SK-N-SH (cell line): ENCODE data around the gene DNHD1.

Experiments used
- GATA2 ChIP-seq: sonication (generic); formaldehyde crosslinking; IDR thresholded peaks from 2 replicates; pipeline ENCODE4 v1.5.0; 2020; ENCODE audit warnings: mild to moderate bottlenecking, missing genetic modification reagents
- RAD21 ChIP-seq: IDR thresholded peaks from 2 replicates; pipeline ENCODE4 v1.6.1; 2012; ENCODE audit warnings: mild to moderate bottlenecking, low read length
- SIN3A ChIP-seq: IDR thresholded peaks from 2 replicates; pipeline ENCODE4 v1.6.1; 2012; ENCODE audit warnings: low read depth, mild to moderate bottlenecking, low read length, moderate library complexity, borderline replicate concordance
- TF ChIP-seq, protein P1 (sequence below): fragments of 200-600 bp; sonication (generic); IDR thresholded peaks from 2 replicates; pipeline ENCODE4 v1.6.1; 2017; ENCODE audit warnings: antibody characterized with exemption, mild to moderate bottlenecking, moderate library complexity

DNA sequence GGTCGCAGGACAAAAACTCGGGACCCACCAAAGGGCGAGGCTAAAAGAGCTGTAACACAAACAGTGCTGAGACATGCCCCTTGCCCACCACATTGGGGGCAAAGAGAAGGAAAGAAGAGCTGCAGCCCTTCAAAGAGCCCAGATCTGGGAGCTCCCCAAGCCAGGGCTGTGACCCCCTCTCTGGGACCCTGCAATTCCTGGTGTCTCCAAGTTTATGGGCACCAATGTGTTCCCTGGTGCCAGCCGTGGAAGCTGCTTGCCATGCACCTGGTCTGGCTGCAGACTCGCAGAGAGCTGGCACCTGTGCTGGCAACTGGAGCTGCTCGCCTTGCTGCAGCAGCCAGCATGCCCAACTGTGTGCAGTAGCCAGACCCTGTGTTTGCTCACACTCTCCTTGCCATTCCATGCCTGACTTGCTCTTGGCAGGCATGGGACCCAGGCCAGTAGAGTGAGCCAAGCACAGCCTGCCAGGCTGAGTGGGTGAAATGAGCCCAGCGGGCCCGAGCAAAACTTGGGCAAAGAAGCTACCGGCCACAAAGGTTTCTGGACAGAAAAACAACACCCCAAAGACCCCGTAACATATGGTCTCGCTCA lies 90.4 kb downstream of the DNHD1 start:
- TF ChIP-seq SIN3A, result no peak
- TF ChIP-seq, protein P1, sequence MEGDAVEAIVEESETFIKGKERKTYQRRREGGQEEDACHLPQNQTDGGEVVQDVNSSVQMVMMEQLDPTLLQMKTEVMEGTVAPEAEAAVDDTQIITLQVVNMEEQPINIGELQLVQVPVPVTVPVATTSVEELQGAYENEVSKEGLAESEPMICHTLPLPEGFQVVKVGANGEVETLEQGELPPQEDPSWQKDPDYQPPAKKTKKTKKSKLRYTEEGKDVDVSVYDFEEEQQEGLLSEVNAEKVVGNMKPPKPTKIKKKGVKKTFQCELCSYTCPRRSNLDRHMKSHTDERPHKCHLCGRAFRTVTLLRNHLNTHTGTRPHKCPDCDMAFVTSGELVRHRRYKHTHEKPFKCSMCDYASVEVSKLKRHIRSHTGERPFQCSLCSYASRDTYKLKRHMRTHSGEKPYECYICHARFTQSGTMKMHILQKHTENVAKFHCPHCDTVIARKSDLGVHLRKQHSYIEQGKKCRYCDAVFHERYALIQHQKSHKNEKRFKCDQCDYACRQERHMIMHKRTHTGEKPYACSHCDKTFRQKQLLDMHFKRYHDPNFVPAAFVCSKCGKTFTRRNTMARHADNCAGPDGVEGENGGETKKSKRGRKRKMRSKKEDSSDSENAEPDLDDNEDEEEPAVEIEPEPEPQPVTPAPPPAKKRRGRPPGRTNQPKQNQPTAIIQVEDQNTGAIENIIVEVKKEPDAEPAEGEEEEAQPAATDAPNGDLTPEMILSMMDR, result no peak
- TF ChIP-seq GATA2, result no peak
- no peak for TF ChIP-seq RAD21
